Measurements from ENCODE around the gene TRAPPC5. TPM values are rescaled to one million over a fixed set of nuclear protein-coding genes. Genes with fewer than 3 reads are reported as not detected.

The TRAPPC5 gene
- polyA plus RNA-seq, 1 donor (not counting 4 experiments of a cell fraction or from before 2014, with no cell fraction given): 54.8 TPM

GRCh38 chr19:7672522-7672921 is 8.1 kb upstream of the TRAPPC5 start:
- H3K27me3 ChIP-seq (ENCODE audit: control insufficient read depth, extremely low read depth, insufficient read depth, low read length): peaks cover 26% of the 10 kb centered on the region
- no peak overlapping the region for H3K27ac ChIP-seq (ENCODE audit: control insufficient read depth, insufficient read depth, low read length)
- no peak for DNase-seq (ENCODE audit: low read depth, low spot score)
- H3K4me2 ChIP-seq (ENCODE audit: control insufficient read depth, extremely low read depth, insufficient read depth, low read depth, low read length): no peak overlapping the region
- dilution Hi-C loops (cut with MboI; ENCODE audit: extremely low pct_ligation_motif_present, low sequenced_read_pairs): no loop called here
- no peaks in the 10 kb centered on the region for H4K20me1 ChIP-seq (ENCODE audit: control insufficient read depth, extremely low read depth, insufficient read depth, low read length)
- H3K9me1 ChIP-seq (ENCODE audit: control insufficient read depth, extremely low read depth, insufficient read depth, low read length): no peaks in the 10 kb centered on the region
- H2AFZ ChIP-seq (ENCODE audit: control insufficient read depth, low read length): no peak overlapping the region
- TF ChIP-seq CTCF (optimal IDR thresholded peaks at IDR 0.05 in 1 of 3, IDR thresholded peaks at IDR 0.05 in 1 of 3, conservative IDR thresholded peaks at IDR 0.05 in 1 of 3; ENCODE audit: extremely low read depth in 1 of 3, insufficient read depth in 2 of 3, low read length in 3 of 3) (no peak), EZH2 (IDR thresholded peaks at IDR 0.05; ENCODE audit: low read length) (no peak)
- H3K4me1 ChIP-seq (ENCODE audit: control insufficient read depth, extremely low read depth, insufficient read depth, low read length): no peaks in the 10 kb centered on the region
- H3K36me3 ChIP-seq (ENCODE audit: control insufficient read depth in 2 of 2, extremely low read depth in 1 of 2, insufficient read depth in 2 of 2, low read length in 2 of 2): no peaks in the 10 kb centered on the region
- no peaks in the 10 kb centered on the region for H3K79me2 ChIP-seq (ENCODE audit: control insufficient read depth, insufficient read depth, low read length)
- no peak overlapping the region for H3K4me3 ChIP-seq (ENCODE audit: control insufficient read depth in 2 of 3, extremely low read depth in 1 of 3, insufficient read depth in 2 of 3, low read depth in 1 of 3, low read length in 3 of 3)
- H3K9ac ChIP-seq (ENCODE audit: control insufficient read depth, extremely low read depth, insufficient read depth, low read length): no peak overlapping the region
- no peaks in the 10 kb centered on the region for H3K9me3 ChIP-seq (ENCODE audit: control insufficient read depth, low read depth, low read length)
- no peak for FAIRE-seq

- Histone ChIP-seq H3K4me3 (ENCODE audit: control insufficient read depth in 2 of 3, extremely low read depth in 1 of 3, insufficient read depth in 2 of 3, low read depth in 1 of 3, low read length in 3 of 3) (no peak overlapping the region), H3K9me1 (ENCODE audit: control insufficient read depth, extremely low read depth, insufficient read depth, low read length) (no peaks in the 10 kb centered on the region), H2AFZ (ENCODE audit: control insufficient read depth, low read length) (no peak overlapping the region), H3K9me3 (ENCODE audit: control insufficient read depth, low read depth, low read length) (no peaks in the 10 kb centered on the region), H3K4me2 (ENCODE audit: control insufficient read depth, extremely low read depth, insufficient read depth, low read depth, low read length) (peak overlapping the region; percentile 7), H3K27ac (ENCODE audit: control insufficient read depth, insufficient read depth, low read length) (no peak overlapping the region), H3K36me3 (ENCODE audit: control insufficient read depth in 2 of 2, extremely low read depth in 1 of 2, insufficient read depth in 2 of 2, low read length in 2 of 2) (no peaks in the 10 kb centered on the region), H4K20me1 (ENCODE audit: control insufficient read depth, extremely low read depth, insufficient read depth, low read length) (no peaks in the 10 kb centered on the region), H3K9ac (ENCODE audit: control insufficient read depth, extremely low read depth, insufficient read depth, low read length) (no peak overlapping the region), H3K4me1 (ENCODE audit: control insufficient read depth, extremely low read depth, insufficient read depth, low read length) (no peaks in the 10 kb centered on the region), H3K79me2 (ENCODE audit: control insufficient read depth, insufficient read depth, low read length) (no peaks in the 10 kb centered on the region), H3K27me3 (ENCODE audit: control insufficient read depth, extremely low read depth, insufficient read depth, low read length) (peaks cover 23% of the 10 kb centered on the region)
- DNase-seq (ENCODE audit: low read depth, low spot score) (no peak), FAIRE-seq (no peak)
- dilution Hi-C loops (cut with MboI; ENCODE audit: extremely low pct_ligation_motif_present, low sequenced_read_pairs): no loop called here
- TF ChIP-seq EZH2 (IDR thresholded peaks at IDR 0.05; ENCODE audit: low read length) (no peak), CTCF (optimal IDR thresholded peaks at IDR 0.05 in 1 of 3, IDR thresholded peaks at IDR 0.05 in 1 of 3, conservative IDR thresholded peaks at IDR 0.05 in 1 of 3; ENCODE audit: extremely low read depth in 1 of 3, insufficient read depth in 2 of 3, low read length in 3 of 3) (no peak)
Observed at GRCh38 chr19:7674010-7675005, 6.3 kb upstream of the TRAPPC5 start.

All from keratinocyte (primary cell).